NCI-H2196 (cell line): Measurements from ENCODE around the gene DNAJC4.

ENCODE experiments used
- DNase-seq: peaks from one replicate; lab custom pipeline; 2025; ENCODE audit not compliant: unreplicated experiment; lab: John Stamatoyannopoulos, UW

The DNAJC4 gene, protein sequence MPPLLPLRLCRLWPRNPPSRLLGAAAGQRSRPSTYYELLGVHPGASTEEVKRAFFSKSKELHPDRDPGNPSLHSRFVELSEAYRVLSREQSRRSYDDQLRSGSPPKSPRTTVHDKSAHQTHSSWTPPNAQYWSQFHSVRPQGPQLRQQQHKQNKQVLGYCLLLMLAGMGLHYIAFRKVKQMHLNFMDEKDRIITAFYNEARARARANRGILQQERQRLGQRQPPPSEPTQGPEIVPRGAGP

GRCh38 chr11:64230171-64230984 lies at the start of gene DNAJC4:
DNAJC4 (plus strand) TSS chr11:64230548; CDS start chr11:64230855, 307 bp downstream.
- DNase-seq: peak; percentile 94

GRCh38 chr11:64180891-64181290 lies 49.5 kb upstream of the DNAJC4 start:
- DNase-seq: no peak

- DNase-seq: peak; percentile 46
Measured at GRCh38 chr11:64181506-64182411, 48.6 kb upstream of the DNAJC4 start.

DNA sequence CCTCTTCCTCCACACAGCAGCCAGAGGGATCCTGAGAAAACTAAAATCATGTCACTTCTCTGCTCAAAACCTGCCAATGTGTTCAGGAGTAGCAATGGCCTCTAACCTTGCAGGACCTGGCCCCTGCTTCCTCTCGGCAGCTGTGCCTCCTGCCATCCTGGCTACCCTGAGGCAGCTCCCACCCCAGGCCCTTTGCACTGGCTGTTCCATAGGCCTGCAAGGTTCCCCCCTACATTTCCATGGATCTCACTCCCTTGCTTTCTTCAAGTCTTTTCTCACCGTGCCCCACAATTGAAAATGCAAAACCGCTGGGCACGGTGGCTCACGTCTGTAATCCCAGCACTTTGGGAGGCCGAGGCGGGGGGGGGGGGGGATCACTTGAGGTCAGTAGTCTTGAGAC lies 46.5 kb upstream of the DNAJC4 start:
- no peak for DNase-seq

GRCh38 chr11:64185175-64185692 lies 45.1 kb upstream of the DNAJC4 start:
- peak; percentile 58 for DNase-seq

- DNase-seq: peak; percentile 92
Measured at GRCh38 chr11:64185693-64186491, 44.5 kb upstream of the DNAJC4 start, which contains the start of gene STIP1. STIP1 (plus strand) TSS chr11:64186171; CDS start chr11:64186262, 91 bp downstream.

- no peak for DNase-seq
Measured at GRCh38 chr11:64186492-64187165, 43.7 kb upstream of the DNAJC4 start.

GRCh38 chr11:64192434-64192833 lies 37.9 kb upstream of the DNAJC4 start:
- no peak for DNase-seq

- no peak for DNase-seq
Measured at GRCh38 chr11:64196626-64197025, 33.7 kb upstream of the DNAJC4 start.

- no peak for DNase-seq
Measured at GRCh38 chr11:64198511-64198910, 31.8 kb upstream of the DNAJC4 start.

GRCh38 chr11:64201543-64201942 lies 28.8 kb upstream of the DNAJC4 start:
- no peak for DNase-seq

DNA sequence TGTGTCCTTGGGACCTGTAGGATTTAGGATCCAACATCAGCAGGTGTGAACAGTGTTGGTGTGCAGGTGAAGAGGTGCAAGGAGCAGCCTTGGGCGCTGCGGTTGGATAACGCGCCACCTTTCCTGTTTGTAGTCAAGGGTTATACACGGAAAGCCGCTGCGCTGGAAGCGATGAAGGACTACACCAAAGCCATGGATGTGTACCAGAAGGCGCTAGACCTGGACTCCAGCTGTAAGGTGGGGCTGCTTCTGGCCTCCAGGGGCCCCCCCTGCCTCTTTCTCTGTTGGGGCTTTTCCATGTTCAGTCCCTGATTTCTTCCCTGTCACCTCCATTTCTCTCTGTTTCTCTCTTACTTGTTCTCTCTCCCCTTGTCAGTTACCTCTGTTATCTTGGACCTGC lies 27.4 kb upstream of the DNAJC4 start:
- no peak for DNase-seq

- DNase-seq: no peak
Measured at GRCh38 chr11:64203421-64204079, 26.8 kb upstream of the DNAJC4 start.

GRCh38 chr11:64204080-64204440 lies 26.3 kb upstream of the DNAJC4 start:
- DNase-seq: no peak

GRCh38 chr11:64204464-64204989 lies 25.8 kb upstream of the DNAJC4 start:
- peak; percentile 83 for DNase-seq

DNA sequence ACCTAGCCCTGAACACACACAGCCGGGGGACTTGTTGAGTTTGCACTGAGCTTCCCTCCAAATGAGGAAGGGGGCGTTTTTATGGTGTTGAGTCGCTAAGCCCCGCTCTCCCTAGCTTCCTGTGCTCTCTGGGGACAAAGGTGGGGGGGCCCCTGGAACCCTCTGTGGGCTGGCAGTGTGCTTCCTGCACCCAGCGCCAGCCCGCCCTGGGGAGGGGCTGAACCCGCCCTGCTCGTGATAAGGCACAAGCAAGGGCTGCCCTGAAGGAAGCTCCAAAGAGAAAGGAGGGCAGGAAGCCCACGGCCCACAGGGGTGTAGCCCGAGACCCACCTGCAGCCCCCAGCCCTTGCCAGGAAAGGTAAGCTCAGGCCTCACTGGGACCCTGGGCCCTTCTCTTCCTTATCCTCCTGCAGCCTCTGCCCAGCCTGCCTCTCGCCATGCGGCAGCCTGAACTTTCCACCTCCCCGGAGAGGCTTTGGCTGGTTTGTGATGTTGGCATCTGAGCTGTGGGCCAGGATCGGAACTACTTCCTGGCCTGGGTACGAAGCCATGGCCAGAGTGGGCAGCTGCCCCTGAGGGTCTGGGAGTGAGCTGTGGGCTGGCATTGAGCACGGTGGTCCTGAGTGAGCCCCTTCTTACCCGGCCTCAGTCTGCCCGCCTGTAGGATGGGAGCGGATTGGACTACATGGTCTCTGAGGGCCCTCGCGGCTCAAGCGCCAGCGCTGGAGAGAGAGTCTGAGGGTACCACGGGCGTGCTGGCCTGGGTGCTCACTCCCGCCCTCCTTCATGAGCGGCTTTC lies 23.7 kb upstream of the DNAJC4 start, which contains the start of gene FERMT3:
Gene FERMT3, plus strand, starts transcription at position 265 of the 799 bp plus-strand sequence. CDS start 644 bp downstream, outside the sequence.
- no peak for DNase-seq

GRCh38 chr11:64207256-64208085 lies 22.9 kb upstream of the DNAJC4 start:
- DNase-seq: no peak
